Right lobe of liver (tissue), 4 donors: ENCODE data around the gene RNF113B.

Source experiments
- CTCF ChIP-seq, 4 donors: fragments of 200-600 bp in 3 of 4; fragments of 450-650 bp in 1 of 4; IDR thresholded peaks; one replicate each; pipeline versions ENCODE4 v1.5.1 to v1.8.0; 2016 to 2022; ENCODE audit warnings: antibody characterized with exemption in 4 of 4, mild to moderate bottlenecking in 2 of 4
- POLR2A ChIP-seq: fragments of 450-650 bp; IDR thresholded peaks from one replicate; pipeline ENCODE4 v1.6.1; 2017; ENCODE audit warnings: antibody characterized with exemption, mild to moderate bottlenecking
- donor health status: DM: no; HTN: no; CAD: no.
- donor health status: DM: no; HTN: no; CAD: no.
- donor health status: DM: no; HTN: yes; CAD: no.

GRCh38 chr13:98175043-98175442 lies 2.0 kb downstream of the RNF113B start:
- TF ChIP-seq CTCF (IDR thresholded peaks at IDR 0.05) (no peak), POLR2A (no peak)
